ENCODE measurements around the gene LYZL1.

- TF ChIP-seq EZH2 (IDR thresholded peaks at IDR 0.05; ENCODE audit: borderline replicate concordance, low read depth, low read length, poor library complexity, severe bottlenecking), result no peak
- no peak for TF ChIP-seq CTCF (conservative IDR thresholded peaks at IDR 0.05; ENCODE audit: low read depth, low read length)
These were observed 46.9 kb upstream of the LYZL1 start for GRCh38 chr10:29241925-29242324.

All from A673 (cell line).